Adrenal gland (tissue), 5 donors: Measurements from ENCODE around the gene GSTO2.

ENCODE experiments used
- POLR2A ChIP-seq, 2 donors: fragments of 450-650 bp; IDR thresholded peaks; one replicate each; pipeline ENCODE4 v1.6.1; 2017; ENCODE audit warnings: antibody characterized with exemption in 2 of 2, mild to moderate bottlenecking in 2 of 2, moderate library complexity in 1 of 2
- TF ChIP-seq, protein P1 (sequence below), 6 experiments: fragments of 450-650 bp in 4 of 6; fragments of 200-600 bp in 2 of 6; sonication (generic) in 1 of 6; IDR thresholded peaks; 1 replicate in 5 of 6; 2 replicates in 1 of 6; pipeline versions ENCODE4 v1.5.1 to v1.8.0; 2016 to 2021; ENCODE audit warnings: antibody characterized with exemption in 6 of 6, mild to moderate bottlenecking in 2 of 6, moderate library complexity in 1 of 6
- donor health status: DM: no; HTN: no; CAD: no.

DNA sequence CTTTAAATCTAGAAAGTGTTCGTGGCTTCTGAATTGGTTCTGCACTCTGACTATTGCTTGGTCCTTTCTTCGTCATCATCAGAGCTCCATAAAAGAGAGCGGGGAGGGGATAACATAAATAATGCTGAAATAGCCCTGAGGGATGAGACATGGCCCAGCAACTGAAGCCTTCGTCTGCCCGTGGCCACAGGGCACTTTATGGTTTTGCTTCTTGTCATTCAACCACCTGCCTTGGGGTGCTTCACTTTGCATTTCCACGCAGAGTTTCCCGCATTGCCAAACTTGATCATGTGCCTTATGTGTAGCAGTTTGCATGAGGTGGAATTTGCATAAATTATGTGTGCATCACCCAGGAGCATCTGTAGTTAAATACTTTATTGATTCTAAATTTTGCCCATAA lies 15.9 kb downstream of the GSTO2 start:
- TF ChIP-seq, protein P1, sequence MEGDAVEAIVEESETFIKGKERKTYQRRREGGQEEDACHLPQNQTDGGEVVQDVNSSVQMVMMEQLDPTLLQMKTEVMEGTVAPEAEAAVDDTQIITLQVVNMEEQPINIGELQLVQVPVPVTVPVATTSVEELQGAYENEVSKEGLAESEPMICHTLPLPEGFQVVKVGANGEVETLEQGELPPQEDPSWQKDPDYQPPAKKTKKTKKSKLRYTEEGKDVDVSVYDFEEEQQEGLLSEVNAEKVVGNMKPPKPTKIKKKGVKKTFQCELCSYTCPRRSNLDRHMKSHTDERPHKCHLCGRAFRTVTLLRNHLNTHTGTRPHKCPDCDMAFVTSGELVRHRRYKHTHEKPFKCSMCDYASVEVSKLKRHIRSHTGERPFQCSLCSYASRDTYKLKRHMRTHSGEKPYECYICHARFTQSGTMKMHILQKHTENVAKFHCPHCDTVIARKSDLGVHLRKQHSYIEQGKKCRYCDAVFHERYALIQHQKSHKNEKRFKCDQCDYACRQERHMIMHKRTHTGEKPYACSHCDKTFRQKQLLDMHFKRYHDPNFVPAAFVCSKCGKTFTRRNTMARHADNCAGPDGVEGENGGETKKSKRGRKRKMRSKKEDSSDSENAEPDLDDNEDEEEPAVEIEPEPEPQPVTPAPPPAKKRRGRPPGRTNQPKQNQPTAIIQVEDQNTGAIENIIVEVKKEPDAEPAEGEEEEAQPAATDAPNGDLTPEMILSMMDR (IDR thresholded peaks at IDR 0.05), result no peak
- TF ChIP-seq POLR2A (IDR thresholded peaks at IDR 0.05), result no peak
